K562 (cell line): ENCODE data around the gene HRH1. TPM values are rescaled to one million over a fixed set of nuclear protein-coding genes. Genes with fewer than 3 reads are reported as not detected.

Source experiments
- ATF7 ChIP-seq: fragments of 450-650 bp; IDR thresholded peaks from 2 replicates; pipeline ENCODE4 v1.7.1; 2014; ENCODE audit warnings: mild to moderate bottlenecking, moderate library complexity
- HDAC3 ChIP-seq: fragments of 450-650 bp; IDR thresholded peaks from 2 replicates; pipeline ENCODE4 v1.6.1; 2018; ENCODE audit warnings: borderline replicate concordance, mild to moderate bottlenecking, moderate library complexity; ENCODE audit not compliant: partially characterized antibody
- HEY1 ChIP-seq: fragments of 250-450 bp; sonication (Bioruptor Pico); IDR thresholded peaks from 2 replicates; pipeline ENCODE4 v1.5.0; 2020; ENCODE audit warnings: mild to moderate bottlenecking, moderate library complexity, borderline replicate concordance
- HMBOX1 ChIP-seq: sonication (generic); IDR thresholded peaks from 2 replicates; pipeline ENCODE4 v1.6.1; 2016
- HSF4 ChIP-seq: fragments of 250-450 bp; sonication (Bioruptor Pico); IDR thresholded peaks from 2 replicates; pipeline ENCODE4 v2.1.2; 2022; ENCODE audit warnings: mild to moderate bottlenecking, moderate library complexity, borderline replicate concordance
- KHSRP ChIP-seq: fragments of 450-650 bp; IDR thresholded peaks from 2 replicates; pipeline ENCODE4 v1.6.1; 2017
- MTF1 ChIP-seq: fragments of 250-450 bp; sonication (Bioruptor Pico); IDR thresholded peaks from 2 replicates; pipeline ENCODE4 v1.9.0; 2021; ENCODE audit warnings: moderate library complexity, mild to moderate bottlenecking, inconsistent platforms, borderline replicate concordance
- PML ChIP-seq: IDR thresholded peaks from 2 replicates; pipeline ENCODE4 v1.6.1; 2012; ENCODE audit warnings: low read length, inconsistent platforms
- SIN3A ChIP-seq, 2 experiments: fragments of 150-350 bp in 1 of 2; IDR thresholded peaks; 2 replicates each; pipeline ENCODE4 v1.6.1; 2011 to 2016; ENCODE audit warnings: borderline replicate concordance in 2 of 2, low read depth in 2 of 2, low read length in 2 of 2, mild to moderate bottlenecking in 2 of 2, moderate library complexity in 2 of 2; ENCODE audit not compliant: control insufficient read depth in 1 of 2
- SIRT6 ChIP-seq: IDR thresholded peaks from one replicate; pipeline ENCODE4 v1.6.1; 2012; ENCODE audit warnings: low read depth, mild to moderate bottlenecking, control low read depth, inconsistent platforms, low read length, moderate library complexity
- TCFL5 ChIP-seq: fragments of 250-450 bp; sonication (Bioruptor Pico); conservative IDR thresholded peaks from 2 replicates; pipeline ENCODE4 v1.6.1; 2021; ENCODE audit warnings: mild to moderate bottlenecking, moderate library complexity, matching md5 sums
- XRCC5 ChIP-seq: fragments of 200-400 bp; formaldehyde crosslinking; IDR thresholded peaks from 2 replicates; pipeline ENCODE4 v1.6.1; 2017; ENCODE audit warnings: low read depth, mild to moderate bottlenecking, low read length
- ZNF263 ChIP-seq: sonication (generic); formaldehyde crosslinking; IDR thresholded peaks from 2 replicates; pipeline ENCODE4 v1.8.0; 2022; ENCODE audit warnings: mild to moderate bottlenecking, missing genetic modification reagents, borderline replicate concordance
- ZNF280B ChIP-seq: fragments of 250-450 bp; sonication (Bioruptor Pico); IDR thresholded peaks from 2 replicates; pipeline ENCODE4 v1.5.1; 2021; ENCODE audit warnings: mild to moderate bottlenecking
- polyA plus RNA-seq, 8 experiments: library from polyadenylated mRNA; depleted of rRNA in 4 of 8; stranded (reverse) in 5 of 8; unstranded in 3 of 8; fragments of >200 nt; fragmentation: Nextera tagmentation in 2 of 8; fragmentation: Illumina TruSeq in 1 of 8; extraction: Ambion mirVana in 2 of 8; extraction: Trizol in 1 of 8; gene quantifications; 2 replicates each; pipeline versions ENCODE4 v1.2.1 to v1.2.3, GENCODE V29; 2011 to 2014; ENCODE audit warnings: inconsistent platforms in 1 of 8, missing spikeins in 1 of 8
- total RNA-seq, 7 experiments: library from RNA; depleted of rRNA in 6 of 7; stranded (reverse); fragments of >200 nt in 6 of 7; fragmentation: Illumina TruSeq in 2 of 7; extraction: Trizol in 2 of 7; gene quantifications; 2 replicates each; pipeline versions ENCODE4 v1.2.1 to v1.2.3, GENCODE V29; 2011 to 2021; ENCODE audit warnings: low replicate concordance in 1 of 7
- TF ChIP-seq, protein P1 (sequence below): sonication (generic); formaldehyde crosslinking; IDR thresholded peaks from 2 replicates; pipeline ENCODE4 v1.8.1; 2023; ENCODE audit warnings: mild to moderate bottlenecking, missing genetic modification reagents, moderate library complexity
- TF ChIP-seq, protein P2 (sequence below): fragments of 200-400 bp; formaldehyde crosslinking; IDR thresholded peaks from 2 replicates; pipeline ENCODE4 v1.6.1; 2017; ENCODE audit warnings: mild to moderate bottlenecking, low read depth, low read length, moderate library complexity
- TF ChIP-seq, protein P3 (sequence below): sonication (generic); formaldehyde crosslinking; IDR thresholded peaks from 2 replicates; pipeline ENCODE4 v1.9.0; 2022; ENCODE audit warnings: mild to moderate bottlenecking, missing genetic modification reagents
- TF ChIP-seq, protein P4 (sequence below), 3 experiments: fragments of 200-800 bp in 1 of 3; sonication (Bioruptor generic) in 1 of 3; sonication (generic) in 1 of 3; formaldehyde crosslinking in 1 of 3; IDR thresholded peaks; 2 replicates each; pipeline versions ENCODE4 v1.6.1 to v1.8.0; 2016 to 2022; ENCODE audit warnings: mild to moderate bottlenecking in 2 of 3, missing compliant biosample characterization in 2 of 3, missing genetic modification characterization in 2 of 3, missing genetic modification reagents in 1 of 3

Gene HRH1
- total and polyA plus RNA-seq, 9 of the 15 experiments (the other 6 are each of a cell fraction or from before 2014, with no cell fraction given) = 0.03 to 0.15 (median 0.06) TPM; not detected in 1

GRCh38 chr3:11288786-11289637, 134.7 kb downstream of the HRH1 start (continued):
- TF ChIP-seq HEY1 (CRISPR knock-in tag) (0 out of 2 replicates have a peak, but pooled peaks have one; percentile 62), XRCC5 (no peak), SIRT6 (no peak), KHSRP (no peak), ATF7 (peak; percentile 70), ZNF280B (CRISPR knock-in tag) (no peak), HMBOX1 (peak; percentile 82), SIN3A (IDR thresholded peaks at IDR 0.05; ENCODE audit: borderline replicate concordance in 2 of 2, control insufficient read depth in 1 of 2, low read depth in 2 of 2, low read length in 2 of 2) (no peak), ZNF263 (no peak), TCFL5 (no peak), PML (peak; percentile 58), MTF1 (CRISPR knock-in tag) (no peak), HDAC3 (peak; percentile 48), HSF4 (CRISPR knock-in tag) (no peak)
- TF ChIP-seq, protein P1, sequence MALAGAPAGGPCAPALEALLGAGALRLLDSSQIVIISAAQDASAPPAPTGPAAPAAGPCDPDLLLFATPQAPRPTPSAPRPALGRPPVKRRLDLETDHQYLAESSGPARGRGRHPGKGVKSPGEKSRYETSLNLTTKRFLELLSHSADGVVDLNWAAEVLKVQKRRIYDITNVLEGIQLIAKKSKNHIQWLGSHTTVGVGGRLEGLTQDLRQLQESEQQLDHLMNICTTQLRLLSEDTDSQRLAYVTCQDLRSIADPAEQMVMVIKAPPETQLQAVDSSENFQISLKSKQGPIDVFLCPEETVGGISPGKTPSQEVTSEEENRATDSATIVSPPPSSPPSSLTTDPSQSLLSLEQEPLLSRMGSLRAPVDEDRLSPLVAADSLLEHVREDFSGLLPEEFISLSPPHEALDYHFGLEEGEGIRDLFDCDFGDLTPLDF (CRISPR knock-in tag) = no peak
- TF ChIP-seq, protein P2, sequence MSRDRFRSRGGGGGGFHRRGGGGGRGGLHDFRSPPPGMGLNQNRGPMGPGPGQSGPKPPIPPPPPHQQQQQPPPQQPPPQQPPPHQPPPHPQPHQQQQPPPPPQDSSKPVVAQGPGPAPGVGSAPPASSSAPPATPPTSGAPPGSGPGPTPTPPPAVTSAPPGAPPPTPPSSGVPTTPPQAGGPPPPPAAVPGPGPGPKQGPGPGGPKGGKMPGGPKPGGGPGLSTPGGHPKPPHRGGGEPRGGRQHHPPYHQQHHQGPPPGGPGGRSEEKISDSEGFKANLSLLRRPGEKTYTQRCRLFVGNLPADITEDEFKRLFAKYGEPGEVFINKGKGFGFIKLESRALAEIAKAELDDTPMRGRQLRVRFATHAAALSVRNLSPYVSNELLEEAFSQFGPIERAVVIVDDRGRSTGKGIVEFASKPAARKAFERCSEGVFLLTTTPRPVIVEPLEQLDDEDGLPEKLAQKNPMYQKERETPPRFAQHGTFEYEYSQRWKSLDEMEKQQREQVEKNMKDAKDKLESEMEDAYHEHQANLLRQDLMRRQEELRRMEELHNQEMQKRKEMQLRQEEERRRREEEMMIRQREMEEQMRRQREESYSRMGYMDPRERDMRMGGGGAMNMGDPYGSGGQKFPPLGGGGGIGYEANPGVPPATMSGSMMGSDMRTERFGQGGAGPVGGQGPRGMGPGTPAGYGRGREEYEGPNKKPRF = no peak
- TF ChIP-seq, protein P3, sequence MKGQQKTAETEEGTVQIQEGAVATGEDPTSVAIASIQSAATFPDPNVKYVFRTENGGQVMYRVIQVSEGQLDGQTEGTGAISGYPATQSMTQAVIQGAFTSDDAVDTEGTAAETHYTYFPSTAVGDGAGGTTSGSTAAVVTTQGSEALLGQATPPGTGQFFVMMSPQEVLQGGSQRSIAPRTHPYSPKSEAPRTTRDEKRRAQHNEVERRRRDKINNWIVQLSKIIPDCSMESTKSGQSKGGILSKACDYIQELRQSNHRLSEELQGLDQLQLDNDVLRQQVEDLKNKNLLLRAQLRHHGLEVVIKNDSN (CRISPR knock-in tag) = no peak
- TF ChIP-seq, protein P4, sequence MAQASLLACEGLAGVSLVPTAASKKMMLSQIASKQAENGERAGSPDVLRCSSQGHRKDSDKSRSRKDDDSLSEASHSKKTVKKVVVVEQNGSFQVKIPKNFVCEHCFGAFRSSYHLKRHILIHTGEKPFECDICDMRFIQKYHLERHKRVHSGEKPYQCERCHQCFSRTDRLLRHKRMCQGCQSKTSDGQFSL (CRISPR knock-in tag; IDR thresholded peaks at IDR 0.05) = no peak
- TF ChIP-seq, protein P4 (tag; IDR thresholded peaks at IDR 0.05) = no peak
